ENCODE data around the gene IFI27L2. TPM values are rescaled to one million over a fixed set of nuclear protein-coding genes. Genes with fewer than 3 reads are reported as not detected.
A peak's percentile ranks its signal among the peaks of the same experiment; 100 is the strongest.

The IFI27L2 gene
- total and polyA plus RNA-seq, 2 of the 8 experiments (the other 6 are each of a cell fraction or from before 2014, with no cell fraction given): 14.0 to 69.6 TPM

- TF ChIP-seq PHF8 (conservative IDR thresholded peaks at IDR 0.05; ENCODE audit: low read depth, low read length) (no peak), NRF1 (IDR thresholded peaks at IDR 0.05; ENCODE audit: low read depth, low read length) (no peak), KDM4A (IDR thresholded peaks at IDR 0.05; ENCODE audit: low read depth, low read length, severe bottlenecking) (no peak), KDM5A (IDR thresholded peaks at IDR 0.05; ENCODE audit: low read length) (no peak), CEBPB (IDR thresholded peaks at IDR 0.05; ENCODE audit: low read depth, low read length) (no peak), SIX5 (IDR thresholded peaks at IDR 0.05; ENCODE audit: low read depth, low read length) (no peak), TEAD4 (IDR thresholded peaks at IDR 0.05; ENCODE audit: low read depth, low read length) (no peak), SIN3A (conservative IDR thresholded peaks at IDR 0.05 in 1 of 2, IDR thresholded peaks at IDR 0.05 in 1 of 2; ENCODE audit: low read depth in 1 of 2, low read length in 2 of 2) (peak; percentile 64 to 89; a peak in 2 of 4 replicates), JUND (IDR thresholded peaks at IDR 0.05; ENCODE audit: low read length) (no peak), CBX8 (IDR thresholded peaks at IDR 0.05; ENCODE audit: borderline replicate concordance, low read depth, low read length) (no peak), SAP30 (IDR thresholded peaks at IDR 0.05; ENCODE audit: insufficient read depth, insufficient replicate concordance, low read length) (peak; percentile 65), GABPA (IDR thresholded peaks at IDR 0.05; ENCODE audit: borderline replicate concordance, insufficient read depth, low read length) (no peak), HDAC2 (IDR thresholded peaks at IDR 0.05; ENCODE audit: borderline replicate concordance in 1 of 2, low read depth in 2 of 2, low read length in 2 of 2) (0 out of 4 replicates have a peak, but pooled peaks of 1 of the 2 experiments have one; percentile 24), EGR1 (IDR thresholded peaks at IDR 0.05; ENCODE audit: borderline replicate concordance, low read depth, low read length) (peak; percentile 92), POLR2AphosphoS5 (IDR thresholded peaks at IDR 0.05; ENCODE audit: low read depth, low read length) (no peak), CTBP2 (IDR thresholded peaks at IDR 0.05; ENCODE audit: borderline replicate concordance, insufficient read depth, insufficient read length, low read length) (peak; percentile 89), BACH1 (IDR thresholded peaks at IDR 0.05; ENCODE audit: low read length) (no peak), NANOG (IDR thresholded peaks at IDR 0.05; ENCODE audit: insufficient read depth, low read depth, low read length, poor library complexity, severe bottlenecking) (no peak), SP2 (IDR thresholded peaks at IDR 0.05; ENCODE audit: low read length) (no peak), EP300 (IDR thresholded peaks at IDR 0.05; ENCODE audit: borderline replicate concordance in 1 of 2, low read depth in 2 of 2, low read length in 2 of 2) (no peak), RNF2 (IDR thresholded peaks at IDR 0.05; ENCODE audit: borderline replicate concordance, low read depth, low read length, missing control alignments, poor library complexity, severe bottlenecking) (no peak)
These were observed at the start of gene IFI27L2 (continued) for GRCh38 chr14:94129111-94129757.
